ENCODE results near the gene IRF8. TPM values are rescaled to one million over a fixed set of nuclear protein-coding genes. Genes with fewer than 3 reads are reported as not detected.

Gene IRF8
- total RNA-seq, 2 donors from 2014 or later, result 0.24 to 0.75 TPM

- Histone ChIP-seq H3K27ac (ENCODE audit: low read depth, low read length) (no peak overlapping the region), H3K36me3 (ENCODE audit: control insufficient read depth, insufficient read depth, low read length) (no peaks in the 10 kb centered on the region), H3K9me3 (ENCODE audit: control insufficient read depth, low read length) (no peaks in the 10 kb centered on the region), H3K4me1 (ENCODE audit: control insufficient read depth, insufficient read depth, low read length) (no peaks in the 10 kb centered on the region), H3K27me3 (ENCODE audit: control insufficient read depth, insufficient read depth, low read length, poor library complexity, severe bottlenecking) (peaks cover 27% of the 10 kb centered on the region), H3K4me3 (ENCODE audit: low read length) (no peak overlapping the region), H3K9ac (ENCODE audit: extremely low read depth, low read length, poor library complexity, severe bottlenecking) (no peak overlapping the region)
- 77 to 84% methylated on average over 4 of the region's 4 CpGs for WGBS, 2 experiments (ENCODE audit: insufficient coverage in 1 of 2, insufficient read length in 1 of 2)
- no peak for DNase-seq
- Mint-ChIP-seq H3K4me1 (no peaks in the 10 kb centered on the region), H3K27ac (no peak overlapping the region), H3K36me3 (ENCODE audit: low read depth) (no peaks in the 10 kb centered on the region), H3K4me3 (no peak overlapping the region), H3K9me3 (no peaks in the 10 kb centered on the region), H3K27me3 (ENCODE audit: insufficient read depth) (peaks cover 38% of the 10 kb centered on the region)
- no peak for TF ChIP-seq CTCF (conservative IDR thresholded peaks at IDR 0.05)
Observed at GRCh38 chr16:85882181-85882810, 16.7 kb upstream of the IRF8 start.

GRCh38 chr16:85883813-85884212 lies 15.1 kb upstream of the IRF8 start:
- Mint-ChIP-seq H3K9me3 (no peaks in the 10 kb centered on the region), H3K4me1 (no peaks in the 10 kb centered on the region), H3K4me3 (no peak overlapping the region), H3K27ac (no peak overlapping the region), H3K27me3 (ENCODE audit: insufficient read depth) (peaks cover 45% of the 10 kb centered on the region), H3K36me3 (ENCODE audit: low read depth) (no peaks in the 10 kb centered on the region)
- H3K27me3 ChIP-seq (ENCODE audit: control insufficient read depth, insufficient read depth, low read length, poor library complexity, severe bottlenecking), result peaks cover 34% of the 10 kb centered on the region
- no peak overlapping the region for H3K9ac ChIP-seq (ENCODE audit: extremely low read depth, low read length, poor library complexity, severe bottlenecking)
- TF ChIP-seq CTCF (conservative IDR thresholded peaks at IDR 0.05), result no peak
- H3K27ac ChIP-seq (ENCODE audit: low read depth, low read length), result no peak overlapping the region
- DNase-seq, result no peak
- H3K9me3 ChIP-seq (ENCODE audit: control insufficient read depth, low read length), result no peaks in the 10 kb centered on the region
- no peaks in the 10 kb centered on the region for H3K36me3 ChIP-seq (ENCODE audit: control insufficient read depth, insufficient read depth, low read length)
- H3K4me1 ChIP-seq (ENCODE audit: control insufficient read depth, insufficient read depth, low read length), result no peaks in the 10 kb centered on the region
- no peak overlapping the region for H3K4me3 ChIP-seq (ENCODE audit: low read length)
- WGBS, 2 experiments (ENCODE audit: insufficient coverage in 1 of 2, insufficient read length in 1 of 2), result 86 to 91% methylated on average over 9 to 14 of the region's 14 CpGs

- Histone ChIP-seq H3K27me3 (ENCODE audit: control insufficient read depth, insufficient read depth, low read length, poor library complexity, severe bottlenecking) (peaks cover 45% of the 10 kb centered on the region), H3K4me3 (ENCODE audit: low read length) (no peak overlapping the region), H3K9ac (ENCODE audit: extremely low read depth, low read length, poor library complexity, severe bottlenecking) (no peak overlapping the region), H3K9me3 (ENCODE audit: control insufficient read depth, low read length) (no peaks in the 10 kb centered on the region), H3K27ac (ENCODE audit: low read depth, low read length) (no peak overlapping the region), H3K4me1 (ENCODE audit: control insufficient read depth, insufficient read depth, low read length) (no peaks in the 10 kb centered on the region), H3K36me3 (ENCODE audit: control insufficient read depth, insufficient read depth, low read length) (no peaks in the 10 kb centered on the region)
- Mint-ChIP-seq H3K27ac (no peak overlapping the region), H3K4me1 (no peaks in the 10 kb centered on the region), H3K4me3 (no peak overlapping the region), H3K9me3 (no peaks in the 10 kb centered on the region), H3K36me3 (ENCODE audit: low read depth) (no peaks in the 10 kb centered on the region), H3K27me3 (ENCODE audit: insufficient read depth) (peaks cover 54% of the 10 kb centered on the region)
- no peak for TF ChIP-seq CTCF (conservative IDR thresholded peaks at IDR 0.05)
- whole genome bisulfite sequencing, 2 experiments (ENCODE audit: insufficient coverage in 1 of 2, insufficient read length in 1 of 2), result 92 to 95% methylated on average over 13 of the region's 13 CpGs
- DNase-seq, result no peak
Observed at GRCh38 chr16:85884808-85885463, 14.0 kb upstream of the IRF8 start.

Measured in endodermal cell (in vitro differentiated cells).